K562 (cell line): ENCODE measurements around the gene ALOX12. TPM values are rescaled to one million over a fixed set of nuclear protein-coding genes. Genes with fewer than 3 reads are reported as not detected.

Experiments used
- ATAC-seq: fragments of 200-7000 bp; cut with Tn5 transposase; 3 replicates; pipeline ENCODE4 v1.9.1; 2020; ENCODE audit warnings: moderate library complexity
- BruUV-seq: library from RNA; stranded (reverse); fragments of 400-500 nt; replicated peaks from 2 replicates; lab custom pipeline; 2021; lab: Mats Ljungman, UMichigan
- CTCF ChIA-PET: fragments of 300-600 bp; formaldehyde crosslinking; extraction: SDS; loops from one replicate; lab custom pipeline; 2021; ENCODE audit warnings: low intra/inter-chr PET ratio; lab: Yijun Ruan, JAX
- POLR2A ChIA-PET: fragments of 300-600, 350-650 bp; sonication (Branson Sonifier 250); formaldehyde crosslinking; extraction: SDS; loops from one replicate; lab custom pipeline; 2021; ENCODE audit warnings: antibody characterized with exemption, inconsistent platforms; lab: Yijun Ruan, JAX
- DNase-seq, 4 experiments: peaks; one replicate each; pipeline versions ENCODE4 v3.0.0 to v3.0.0-alpha.2; 2011 to 2018; ENCODE audit warnings: low spot score in 3 of 4, mixed read lengths in 3 of 4; ENCODE audit errors: extremely low read depth in 1 of 4
- FAIRE-seq: peaks from 2 replicates; lab custom pipeline; 2011; peaks lifted over from hg19 to GRCh38; lab: Jason Lieb, UNC
- H2AFZ ChIP-seq: 2 replicates; pipeline ENCODE4 v1.6.0; 2011; ENCODE audit warnings: low read depth, low read length, control low read depth, inconsistent platforms
- H3K27ac ChIP-seq: fragments of 200-600 bp; 3 replicates; pipeline ENCODE4 v1.8.0; 2011; ENCODE audit warnings: low read depth, mild to moderate bottlenecking, control low read depth, inconsistent platforms, low read length, moderate library complexity, mixed read lengths; ENCODE audit errors: extremely low read depth
- H3K27me3 ChIP-seq, 2 experiments: fragments of 300-600 bp in 1 of 2; 2 replicates in 1 of 2; 3 replicates in 1 of 2; pipeline versions ENCODE4 v1.6.0 to v1.8.0; 2011; ENCODE audit warnings: inconsistent platforms in 2 of 2, low read length in 2 of 2, mild to moderate bottlenecking in 1 of 2, mixed read lengths in 1 of 2, moderate library complexity in 1 of 2; ENCODE audit not compliant: control insufficient read depth in 2 of 2, insufficient read depth in 2 of 2
- H3K36me3 ChIP-seq: fragments of 300-600 bp; 3 replicates; pipeline ENCODE4 v1.8.0; 2011; ENCODE audit warnings: mild to moderate bottlenecking, low read length, inconsistent platforms; ENCODE audit not compliant: control insufficient read depth, insufficient read depth
- H3K4me1 ChIP-seq, 2 experiments: fragments of 200-600 bp in 1 of 2; replicated peaks in 1 of 2; 2 replicates in 1 of 2; 3 replicates in 1 of 2; pipeline versions ENCODE4 v1.5.1 to v1.8.0; 2011; ENCODE audit warnings: inconsistent platforms in 2 of 2, low read length in 2 of 2, mild to moderate bottlenecking in 1 of 2, mixed read lengths in 1 of 2, moderate library complexity in 1 of 2; ENCODE audit not compliant: control insufficient read depth in 2 of 2, insufficient read depth in 2 of 2
- H3K4me2 ChIP-seq: 2 replicates; pipeline ENCODE4 v1.6.1; 2011; ENCODE audit warnings: low read length, control low read depth, inconsistent platforms, mixed read lengths; ENCODE audit not compliant: insufficient read depth
- H3K4me3 ChIP-seq: fragments of 200-600 bp; sonication (generic), shearing (Covaris generic); 2 replicates; pipeline ENCODE4 v1.5.1; 2016; ENCODE audit warnings: control low read depth, inconsistent platforms
- H3K79me2 ChIP-seq: fragments of 200-600 bp; 3 replicates; pipeline ENCODE4 v1.8.0; 2011; ENCODE audit warnings: low read length, inconsistent platforms; ENCODE audit not compliant: control insufficient read depth, insufficient read depth
- H3K9ac ChIP-seq, 2 experiments: 2 replicates each; pipeline versions ENCODE4 v1.6.0 to v1.6.1; 2011; ENCODE audit warnings: low read depth in 2 of 2, low read length in 2 of 2, control low read depth in 1 of 2, inconsistent platforms in 1 of 2, mild to moderate bottlenecking in 1 of 2, mixed read lengths in 1 of 2; ENCODE audit not compliant: insufficient read depth in 1 of 2
- H3K9me1 ChIP-seq: one replicate; pipeline ENCODE4 v1.6.0; 2011; ENCODE audit warnings: inconsistent platforms, mild to moderate bottlenecking, low read length, moderate library complexity; ENCODE audit not compliant: control insufficient read depth, insufficient read depth
- H3K9me3 ChIP-seq: replicated peaks from 2 replicates; pipeline ENCODE4 v1.5.1; 2011; ENCODE audit warnings: low read depth, low read length, inconsistent platforms; ENCODE audit not compliant: control insufficient read depth, insufficient read depth
- H4K20me1 ChIP-seq: replicated peaks from 2 replicates; pipeline ENCODE4 v1.6.1; 2011; ENCODE audit warnings: low read length, inconsistent platforms, mixed read lengths; ENCODE audit not compliant: control insufficient read depth, insufficient read depth
- SRF ChIP-seq, 2 experiments: fragments of 250-450, 450-650 bp in 1 of 2; sonication (Bioruptor Pico) in 1 of 2; sonication (generic) in 1 of 2; formaldehyde crosslinking; IDR thresholded peaks; 2 replicates each; pipeline versions ENCODE4 v1.5.0 to v1.5.1; 2020 to 2022; ENCODE audit warnings: mild to moderate bottlenecking in 1 of 2, missing genetic modification reagents in 1 of 2
- TRIM28 ChIP-seq: fragments of 450-650 bp; IDR thresholded peaks from 2 replicates; pipeline ENCODE4 v1.6.1; 2017
- ZNF3 ChIP-seq: fragments of 250-450 bp; sonication (Bioruptor Pico); IDR thresholded peaks from 2 replicates; pipeline ENCODE4 v1.5.0; 2021; ENCODE audit warnings: mild to moderate bottlenecking, moderate library complexity
- WGBS: fragments of 100-300 bp; shearing (Covaris generic); methylation state at CpG from one replicate; pipeline ENCODE4 v1.1.6; 2016; ENCODE audit warnings: low coverage, mixed read lengths; ENCODE audit not compliant: insufficient coverage; ENCODE audit errors: missing lambda C conversion rate; 5-methylcytosine and 5-hydroxymethylcytosine counted together
- in situ Hi-C: fragments of 300-500 bp; cut with MboI; formaldehyde crosslinking; loops from 4 replicates; pipeline ENCODE4 v1.15.0; 2018; ENCODE audit warnings: inconsistent platforms, mixed read lengths
- intact Hi-C: fragments of 100-400 bp; cut with micrococcal nuclease; formaldehyde crosslinking; loops from 2 replicates; pipeline ENCODE4 v1.14.2; 2022
- polyA plus RNA-seq, 8 experiments: library from polyadenylated mRNA; depleted of rRNA in 4 of 8; stranded (reverse) in 5 of 8; unstranded in 3 of 8; fragments of >200 nt; fragmentation: Nextera tagmentation in 2 of 8; fragmentation: Illumina TruSeq in 1 of 8; extraction: Ambion mirVana in 2 of 8; extraction: Trizol in 1 of 8; gene quantifications; 2 replicates each; pipeline versions ENCODE4 v1.2.1 to v1.2.3, GENCODE V29; 2011 to 2014; ENCODE audit warnings: inconsistent platforms in 1 of 8, missing spikeins in 1 of 8
- total RNA-seq, 7 experiments: library from RNA; depleted of rRNA in 6 of 7; stranded (reverse); fragments of >200 nt in 6 of 7; fragmentation: Illumina TruSeq in 2 of 7; extraction: Trizol in 2 of 7; gene quantifications; 2 replicates each; pipeline versions ENCODE4 v1.2.1 to v1.2.3, GENCODE V29; 2011 to 2021; ENCODE audit warnings: low replicate concordance in 1 of 7
- TF ChIP-seq, protein P1 (sequence below): fragments of 450-650 bp; IDR thresholded peaks from 2 replicates; pipeline ENCODE4 v1.6.1; 2016
- TF ChIP-seq, protein P2 (sequence below): fragments of 450-650 bp; IDR thresholded peaks from 2 replicates; pipeline ENCODE4 v1.7.1; 2018; ENCODE audit warnings: mild to moderate bottlenecking, low read depth; ENCODE audit not compliant: partially characterized antibody

Gene ALOX12
- total and polyA plus RNA-seq, 9 of the 15 experiments (the other 6 are each of a cell fraction or from before 2014, with no cell fraction given), result 0.09 to 1.1 (median 0.47) TPM; not detected in 1

DNA sequence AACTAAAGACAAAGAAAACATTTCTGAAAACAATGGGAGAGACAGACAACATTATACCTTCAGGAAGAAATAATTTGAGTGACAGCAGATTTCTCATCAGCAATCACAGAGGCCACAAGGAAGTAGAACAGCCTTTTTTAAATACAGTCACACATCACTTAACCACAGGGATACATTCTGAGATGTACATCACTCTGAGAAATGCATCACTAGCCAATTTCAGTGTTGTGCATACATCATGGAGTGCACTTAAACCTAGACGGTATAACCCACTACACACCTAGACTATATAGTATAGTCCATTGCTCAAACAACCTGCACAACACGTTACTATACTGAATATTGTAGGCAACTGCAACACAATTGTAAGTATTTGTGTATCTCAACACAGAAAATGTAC is 24.9 kb upstream of the ALOX12 start:
- ATAC-seq (no peak), DNase-seq (no peak), FAIRE-seq (no peak)
- Histone ChIP-seq H3K4me2 (no peak overlapping the region), H3K27ac (no peak overlapping the region), H3K4me1 (peaks cover 0 to 5% of the 10 kb centered on the region in 2 experiments; a peak in 1 of 5 replicates), H3K4me3 (no peak overlapping the region), H3K9me1 (no peaks in the 10 kb centered on the region), H4K20me1 (no peaks in the 10 kb centered on the region), H3K9ac (no peak overlapping the region), H3K79me2 (no peaks in the 10 kb centered on the region), H3K36me3 (no peaks in the 10 kb centered on the region), H2AFZ (no peak overlapping the region), H3K27me3 (no peaks in the 10 kb centered on the region), H3K9me3 (no peaks in the 10 kb centered on the region)
- WGBS, result 89% methylated on average over 2 of the region's 2 CpGs
- BruUV-seq, result no TSS peak
- no peak for TF ChIP-seq ZNF3 (CRISPR knock-in tag)
- TF ChIP-seq, protein P1, sequence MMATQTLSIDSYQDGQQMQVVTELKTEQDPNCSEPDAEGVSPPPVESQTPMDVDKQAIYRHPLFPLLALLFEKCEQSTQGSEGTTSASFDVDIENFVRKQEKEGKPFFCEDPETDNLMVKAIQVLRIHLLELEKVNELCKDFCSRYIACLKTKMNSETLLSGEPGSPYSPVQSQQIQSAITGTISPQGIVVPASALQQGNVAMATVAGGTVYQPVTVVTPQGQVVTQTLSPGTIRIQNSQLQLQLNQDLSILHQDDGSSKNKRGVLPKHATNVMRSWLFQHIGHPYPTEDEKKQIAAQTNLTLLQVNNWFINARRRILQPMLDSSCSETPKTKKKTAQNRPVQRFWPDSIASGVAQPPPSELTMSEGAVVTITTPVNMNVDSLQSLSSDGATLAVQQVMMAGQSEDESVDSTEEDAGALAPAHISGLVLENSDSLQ, result peak; percentile 81
- 0 out of 2 replicates have a peak, but pooled peaks have one; percentile 43 for TF ChIP-seq TRIM28
- TF ChIP-seq, protein P2, sequence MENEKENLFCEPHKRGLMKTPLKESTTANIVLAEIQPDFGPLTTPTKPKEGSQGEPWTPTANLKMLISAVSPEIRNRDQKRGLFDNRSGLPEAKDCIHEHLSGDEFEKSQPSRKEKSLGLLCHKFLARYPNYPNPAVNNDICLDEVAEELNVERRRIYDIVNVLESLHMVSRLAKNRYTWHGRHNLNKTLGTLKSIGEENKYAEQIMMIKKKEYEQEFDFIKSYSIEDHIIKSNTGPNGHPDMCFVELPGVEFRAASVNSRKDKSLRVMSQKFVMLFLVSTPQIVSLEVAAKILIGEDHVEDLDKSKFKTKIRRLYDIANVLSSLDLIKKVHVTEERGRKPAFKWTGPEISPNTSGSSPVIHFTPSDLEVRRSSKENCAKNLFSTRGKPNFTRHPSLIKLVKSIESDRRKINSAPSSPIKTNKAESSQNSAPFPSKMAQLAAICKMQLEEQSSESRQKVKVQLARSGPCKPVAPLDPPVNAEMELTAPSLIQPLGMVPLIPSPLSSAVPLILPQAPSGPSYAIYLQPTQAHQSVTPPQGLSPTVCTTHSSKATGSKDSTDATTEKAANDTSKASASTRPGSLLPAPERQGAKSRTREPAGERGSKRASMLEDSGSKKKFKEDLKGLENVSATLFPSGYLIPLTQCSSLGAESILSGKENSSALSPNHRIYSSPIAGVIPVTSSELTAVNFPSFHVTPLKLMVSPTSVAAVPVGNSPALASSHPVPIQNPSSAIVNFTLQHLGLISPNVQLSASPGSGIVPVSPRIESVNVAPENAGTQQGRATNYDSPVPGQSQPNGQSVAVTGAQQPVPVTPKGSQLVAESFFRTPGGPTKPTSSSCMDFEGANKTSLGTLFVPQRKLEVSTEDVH, result no peak
- no peak for TF ChIP-seq SRF (CRISPR knock-in tag; IDR thresholded peaks at IDR 0.05)
- ChIA-PET POLR2A (no interaction called here), CTCF (interaction anchor here (0.6 kb wide), 1 partner anchor 34 kb away, joined by 3 read pairs; no protein-coding TSS in a partner anchor)
- in situ Hi-C loops (no loop called here), intact Hi-C loops (no loop called here)
